Activated CD4-positive, alpha-beta T cell treated with anti-CD3 and anti-CD28 coated beads for 24 hours (primary cell): ENCODE data around the gene SMARCC1.
A peak's percentile ranks its signal among the peaks of the same experiment; 100 is the strongest.
"Not testable (repeated sequence)": the region's sequence is repeated elsewhere in the genome, so short reads cannot be mapped to it uniquely, and the experiment has no call there.

Experiments used
- DNase-seq, 2 donors: peaks; one replicate each; pipeline ENCODE4 v3.0.0-alpha.2; 2020; ENCODE audit warnings: low read depth in 2 of 2

SMARCC1 gene

GRCh38 chr3:47781685-47782445 lies at the start of gene SMARCC1:
SMARCC1 (minus strand) TSS chr3:47781893; CDS start chr3:47781797, 96 bp downstream.
- DNase-seq: peak; percentile 94 to 97

DNA sequence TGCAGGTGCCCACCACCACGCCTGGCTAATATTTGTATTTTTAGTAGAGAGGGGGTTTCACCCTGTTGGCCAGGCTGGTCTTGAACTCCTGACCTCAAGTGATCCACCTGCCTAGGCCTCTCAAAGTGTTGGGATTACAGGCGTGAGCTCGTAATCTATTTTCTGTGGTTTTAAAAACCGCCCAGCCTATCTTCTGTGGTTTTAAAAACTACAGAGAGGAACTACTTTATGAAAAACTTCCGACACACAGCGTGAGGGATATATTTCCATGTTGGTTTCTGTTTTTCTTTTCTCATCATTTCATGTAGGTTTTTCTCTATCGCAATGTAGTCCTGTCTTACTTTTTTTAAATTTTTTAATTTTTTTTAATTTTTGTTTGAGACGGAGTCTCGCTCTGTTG lies 47.8 kb upstream of the SMARCC1 start:
- DNase-seq: not testable (repeated sequence)

DNA sequence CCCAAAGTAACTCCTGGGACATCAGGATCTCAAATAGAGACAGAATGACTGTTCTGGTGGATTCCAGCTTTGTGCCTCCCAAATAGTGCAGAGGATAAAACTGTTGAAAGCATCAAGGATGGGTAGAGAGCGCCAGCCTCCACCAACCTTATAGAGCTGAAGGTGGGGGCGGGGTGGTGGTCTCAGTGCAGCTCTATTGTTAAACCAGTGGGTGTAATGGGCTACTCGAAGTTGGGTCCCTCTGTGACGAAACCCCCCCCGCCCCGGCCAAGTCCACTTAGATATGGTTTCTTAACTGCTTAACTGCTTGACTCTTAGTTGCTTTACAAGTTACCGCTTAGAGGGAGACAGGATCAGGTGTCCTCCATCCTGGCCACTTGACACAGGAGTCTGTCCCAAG lies 43.9 kb upstream of the SMARCC1 start:
- no peak for DNase-seq

DNA sequence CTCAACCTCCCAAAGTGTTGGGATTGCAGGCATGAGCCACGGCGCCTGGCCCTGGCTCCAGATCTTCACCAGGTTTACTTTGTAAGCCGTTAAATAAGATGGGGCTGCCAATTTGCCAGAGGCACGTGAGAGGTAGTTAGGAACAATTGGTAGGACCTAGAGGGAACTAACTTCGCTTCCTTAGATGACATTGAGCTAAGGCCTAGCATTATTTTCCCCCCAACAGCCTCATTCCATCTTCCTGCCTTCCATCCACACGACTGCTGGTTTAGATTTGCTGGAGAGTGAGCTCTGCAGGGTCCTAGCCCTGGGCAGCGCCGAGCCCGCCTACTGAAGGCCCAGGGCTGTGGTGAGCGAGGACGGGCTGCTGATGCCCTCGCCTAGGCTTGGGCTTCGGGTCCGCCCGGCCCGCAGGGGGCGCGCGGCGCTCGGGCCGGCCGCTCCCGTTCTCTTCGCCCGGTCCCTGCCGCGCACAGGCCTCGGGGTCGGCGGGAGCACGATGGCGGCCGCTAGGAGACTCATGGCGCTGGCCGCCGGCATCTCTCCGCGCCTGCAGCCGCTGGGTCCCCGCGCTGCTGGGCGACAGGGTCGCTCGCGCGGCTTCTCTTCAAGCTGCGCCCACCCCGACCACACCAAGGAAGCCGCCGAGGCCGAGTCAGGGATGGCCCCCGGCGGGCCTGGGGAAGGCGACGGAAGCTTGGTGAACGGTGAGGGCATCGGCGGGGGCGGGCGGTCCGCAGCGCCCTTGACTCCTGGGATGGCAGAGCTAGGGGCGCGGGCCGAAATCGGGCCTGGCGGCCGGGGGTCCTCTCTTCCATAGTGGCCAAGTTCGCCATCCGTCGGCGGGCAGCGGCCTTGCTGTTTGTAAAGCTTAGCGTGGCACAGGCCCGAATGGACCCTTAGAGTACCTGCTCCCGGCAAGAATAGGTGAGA lies 43.1 kb upstream of the SMARCC1 start:
- peak; percentile 60 to 64 for DNase-seq

GRCh38 chr3:47817609-47818008 lies 35.9 kb upstream of the SMARCC1 start:
- DNase-seq: no peak

- no peak for DNase-seq
Measured at GRCh38 chr3:47813551-47814177, 32.0 kb upstream of the SMARCC1 start.

- DNase-seq: no peak
Measured at GRCh38 chr3:47804577-47804976, 22.9 kb upstream of the SMARCC1 start.

GRCh38 chr3:47803480-47804025 lies 21.9 kb upstream of the SMARCC1 start:
- no peak for DNase-seq

DNA sequence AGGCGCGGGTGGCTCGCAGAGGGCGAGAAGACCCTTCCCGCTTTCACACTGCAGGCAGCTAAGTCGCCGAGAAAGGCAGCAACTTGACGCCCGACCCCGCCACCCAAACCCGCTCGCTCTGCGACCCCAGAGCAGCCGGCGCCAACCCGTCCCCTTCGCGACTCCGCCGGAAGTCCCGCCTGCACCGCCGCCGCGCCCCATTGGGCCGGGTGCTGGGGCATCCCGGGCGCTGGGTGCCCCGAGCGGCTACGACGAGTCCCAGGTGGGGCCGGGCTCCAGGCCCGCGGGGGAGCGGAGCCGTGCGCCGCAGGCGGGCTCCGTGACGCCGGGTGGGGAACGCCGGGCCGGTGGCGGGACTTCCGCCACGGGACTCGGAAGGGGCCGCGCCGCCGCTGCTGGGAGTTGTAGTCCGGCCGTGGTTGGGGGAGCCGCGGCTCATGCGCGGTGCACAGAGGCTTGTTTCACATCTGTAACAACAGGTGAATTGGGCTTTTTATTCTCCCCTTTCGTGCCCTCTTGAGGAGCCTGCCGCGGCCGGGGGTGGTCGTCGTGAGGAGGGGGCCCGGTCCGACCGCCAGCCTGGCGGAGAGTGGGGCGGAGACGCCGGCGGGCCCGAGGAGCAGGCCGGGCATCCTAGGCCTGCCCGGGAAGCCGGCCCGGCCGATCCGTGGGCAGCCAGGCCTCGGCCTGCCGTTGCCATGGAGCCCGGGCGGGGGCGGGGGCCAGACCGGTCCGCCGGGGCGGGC lies 21.2 kb upstream of the SMARCC1 start, which contains the start of gene DHX30:
DHX30 (plus strand) TSS at position 405 of the 746 bp plus-strand sequence. CDS start 7,546 bp downstream, outside the sequence.
- DNase-seq: peak; percentile 74 to 77

DNA sequence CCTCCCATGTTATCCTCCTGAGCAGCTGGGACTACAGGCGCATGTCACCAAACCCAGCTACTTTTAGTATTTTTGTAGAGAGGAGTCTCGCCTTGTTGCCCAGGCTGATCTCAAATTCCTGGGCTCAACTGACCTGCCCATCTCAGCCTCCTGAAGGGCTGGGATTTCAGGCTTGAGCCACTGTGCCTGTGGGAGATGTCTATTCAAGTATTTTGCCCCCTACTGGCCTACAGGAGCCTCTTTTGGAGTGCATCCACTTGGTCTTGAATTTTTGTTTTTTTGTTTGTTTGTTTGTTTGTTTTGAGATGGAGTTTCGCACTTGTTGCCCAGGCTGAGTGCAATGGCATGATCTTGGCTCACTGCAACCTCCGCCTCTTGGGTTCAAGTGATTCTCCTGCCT lies 18.0 kb upstream of the SMARCC1 start:
- no peak for DNase-seq

- no peak for DNase-seq
Measured at GRCh38 chr3:47794544-47794943, 12.9 kb upstream of the SMARCC1 start.

DNA sequence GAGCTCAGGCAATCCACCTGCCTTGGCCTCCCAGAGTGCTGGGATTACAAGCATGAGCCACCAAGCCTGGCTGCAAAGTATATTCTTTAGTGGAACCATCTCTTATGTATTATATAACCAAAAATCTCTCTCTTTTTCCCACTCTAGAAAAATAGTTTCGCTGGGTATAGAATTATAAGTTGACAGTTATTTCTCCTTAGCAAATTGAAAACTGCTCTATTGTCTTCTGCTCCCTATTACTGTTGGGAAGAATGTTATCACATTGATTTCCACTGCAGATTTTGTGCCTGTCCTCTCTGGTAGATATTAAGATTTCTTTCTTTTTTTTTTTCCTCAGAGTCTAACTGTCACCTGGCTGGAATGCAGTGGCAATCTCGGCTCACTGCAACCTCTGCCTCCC lies 11.0 kb upstream of the SMARCC1 start:
- no peak for DNase-seq

- DNase-seq: no peak
Measured at GRCh38 chr3:47791193-47791855, 9.6 kb upstream of the SMARCC1 start.

- DNase-seq: no peak
Measured at GRCh38 chr3:47783673-47784072, 2.0 kb upstream of the SMARCC1 start.

DNA sequence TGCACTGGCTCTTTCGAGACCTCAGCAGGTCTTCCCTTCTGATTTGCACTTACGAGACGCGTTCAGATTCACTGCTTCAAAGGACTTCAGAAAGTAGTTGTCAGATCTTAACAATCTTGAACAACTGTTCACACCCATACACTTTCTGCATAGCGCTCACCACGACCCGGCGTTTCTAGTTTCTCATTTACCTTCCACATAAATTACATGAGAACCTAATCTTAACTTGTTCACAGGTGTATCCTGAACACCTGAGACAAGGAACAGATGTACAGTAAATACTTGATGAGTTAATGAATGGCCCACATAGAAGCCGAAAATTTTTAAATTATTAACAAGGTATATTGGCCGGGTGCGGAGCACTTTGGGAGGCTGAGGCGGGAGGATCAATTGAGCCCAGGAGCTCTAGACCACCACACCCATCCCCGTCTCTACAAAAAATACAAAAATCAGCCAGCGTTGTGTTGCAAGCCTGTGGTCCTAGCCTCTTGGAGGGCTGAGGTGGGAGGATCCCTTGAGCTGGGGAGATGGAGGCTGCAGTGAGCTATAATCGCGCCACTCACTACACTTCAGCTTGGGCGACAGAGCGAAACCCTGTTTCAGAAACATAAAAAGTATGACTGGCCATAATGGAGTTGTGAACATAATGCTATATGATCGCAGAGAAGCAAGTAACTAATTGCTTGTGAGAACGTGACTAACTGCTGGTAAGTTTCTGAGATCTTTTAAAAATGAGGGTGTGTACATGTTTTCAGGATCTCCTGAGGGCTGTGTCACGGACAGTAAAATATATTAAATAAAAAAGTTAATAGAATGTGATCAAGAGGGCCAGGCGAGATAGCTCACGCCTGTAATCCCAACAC lies 984 bp upstream of the SMARCC1 start:
- no peak for DNase-seq

DNA sequence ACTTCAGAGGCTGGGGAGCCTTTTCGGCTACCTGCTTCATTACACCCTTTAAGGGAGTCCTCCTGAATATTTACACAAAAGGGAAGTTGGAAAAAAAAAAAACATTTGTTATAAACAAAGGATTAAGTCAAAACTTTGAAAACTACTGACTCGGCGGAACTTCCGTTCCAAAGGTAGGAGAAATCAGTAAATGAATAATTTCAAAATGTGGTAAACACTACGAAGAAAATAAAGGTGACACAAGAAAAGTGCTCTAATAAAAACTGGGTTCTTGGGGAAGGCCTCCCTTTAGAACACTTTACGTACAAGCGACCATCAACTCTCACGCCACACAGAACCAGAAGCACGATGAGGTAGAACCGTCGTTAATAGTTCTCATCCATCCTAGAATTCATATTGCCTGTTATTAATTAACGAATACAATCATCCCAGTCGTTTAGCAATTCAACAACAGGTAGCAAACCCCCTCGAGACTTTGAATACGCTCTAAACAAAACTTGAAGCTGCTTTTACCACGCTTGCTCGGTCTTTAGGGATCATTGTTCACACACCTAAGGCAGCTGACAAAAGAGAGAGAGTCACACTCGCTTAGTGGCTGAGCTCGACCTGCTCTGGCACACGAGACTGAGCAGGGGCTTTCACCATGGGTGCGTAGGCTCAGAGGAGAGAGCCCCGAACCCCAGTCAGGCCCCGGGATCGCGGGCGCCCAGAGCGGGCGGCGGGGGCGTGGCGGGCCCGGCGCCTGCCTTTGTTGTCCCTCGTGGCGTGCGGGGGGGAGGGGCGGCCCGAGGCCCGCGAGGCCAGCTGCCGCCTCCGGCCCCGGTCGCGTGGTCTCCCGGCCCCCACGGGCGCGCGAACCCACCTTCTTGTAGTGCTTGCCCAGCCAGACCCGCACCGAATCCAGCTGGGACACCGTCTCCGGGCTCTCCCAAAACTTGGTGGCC lies 680 bp downstream of the SMARCC1 start:
- DNase-seq: peak; percentile 36 to 51

GRCh38 chr3:47778746-47779145 lies 2.9 kb downstream of the SMARCC1 start:
- DNase-seq: no peak

GRCh38 chr3:47772788-47773187 lies 8.9 kb downstream of the SMARCC1 start:
- DNase-seq: no peak
